IPS-18c (cell line): ENCODE data around the gene GRK5.

Experiments used
- H3K4me3 ChIP-seq: 2 replicates; pipeline ENCODE4 v1.7.0; 2013; ENCODE audit warnings: low read depth, mild to moderate bottlenecking, low read length, moderate library complexity; ENCODE audit not compliant: insufficient read depth
- H3K9me3 ChIP-seq: one replicate; pipeline ENCODE4 v1.6.1; 2013; ENCODE audit warnings: mild to moderate bottlenecking, low read length, moderate library complexity; ENCODE audit not compliant: control insufficient read depth, insufficient read depth

The GRK5 gene

DNA sequence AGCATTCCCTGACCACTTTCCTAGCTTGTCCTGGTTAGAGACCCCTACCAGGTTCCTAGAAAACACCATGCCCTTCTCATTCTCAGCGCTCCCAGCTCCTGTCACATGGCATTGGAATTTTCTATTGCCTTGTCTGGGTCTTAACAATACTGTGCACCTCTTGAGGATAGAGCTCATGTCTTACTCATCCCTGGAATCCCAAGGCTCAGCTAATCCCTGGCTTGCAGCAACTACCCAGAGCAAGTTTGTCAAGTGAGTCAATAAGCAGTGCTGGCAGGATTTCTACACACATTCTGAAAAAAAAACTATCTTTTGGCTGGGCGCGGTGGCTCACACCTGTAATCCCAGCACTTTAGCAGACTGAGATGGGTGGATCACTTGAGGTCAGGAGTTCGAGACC, 17.0 kb upstream of the GRK5 start:
- no peak overlapping the region for H3K4me3 ChIP-seq
- H3K9me3 ChIP-seq = no peaks in the 10 kb centered on the region

DNA sequence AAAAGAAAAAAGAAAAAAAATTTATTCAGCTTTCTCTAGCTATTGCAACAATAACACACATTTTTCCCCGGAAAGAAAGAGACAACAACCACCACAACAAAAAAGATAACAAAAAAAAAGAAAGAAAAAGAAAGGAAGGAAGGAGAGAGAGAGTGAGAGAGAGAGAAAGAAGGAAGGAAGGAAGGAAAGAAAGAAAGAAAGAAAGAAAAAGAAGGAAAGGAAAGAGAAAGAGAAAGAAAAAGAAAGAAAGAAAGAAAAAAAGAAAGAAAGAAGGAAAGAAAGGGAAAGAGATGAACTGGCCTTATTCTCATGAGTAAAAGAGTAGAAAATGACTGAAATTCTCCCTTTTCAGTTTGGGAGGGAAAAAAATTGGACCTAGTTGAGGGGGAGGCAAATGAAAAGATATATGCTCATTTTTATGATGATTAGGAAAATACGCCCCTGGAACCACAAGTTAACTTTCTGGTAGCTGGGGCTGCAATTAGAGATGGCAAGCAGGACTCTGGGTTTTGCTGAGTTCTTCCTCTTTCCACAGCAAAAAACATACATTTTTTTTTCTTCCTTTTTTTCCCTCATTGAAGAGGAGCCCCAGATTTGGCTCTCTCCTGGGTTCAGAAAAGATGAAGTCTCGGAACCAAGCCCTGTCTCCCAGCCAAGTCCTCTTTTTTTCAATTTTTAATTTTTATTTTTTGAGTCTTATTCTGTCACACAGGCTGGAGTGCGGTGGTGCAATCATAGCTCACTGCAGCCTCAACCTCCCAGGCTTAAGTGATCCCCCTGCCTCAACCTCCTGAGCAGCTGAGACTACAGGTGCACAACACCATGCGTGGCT, 16.2 kb upstream of the GRK5 start:
- H3K4me3 ChIP-seq = no peak overlapping the region
- H3K9me3 ChIP-seq = no peaks in the 10 kb centered on the region

DNA sequence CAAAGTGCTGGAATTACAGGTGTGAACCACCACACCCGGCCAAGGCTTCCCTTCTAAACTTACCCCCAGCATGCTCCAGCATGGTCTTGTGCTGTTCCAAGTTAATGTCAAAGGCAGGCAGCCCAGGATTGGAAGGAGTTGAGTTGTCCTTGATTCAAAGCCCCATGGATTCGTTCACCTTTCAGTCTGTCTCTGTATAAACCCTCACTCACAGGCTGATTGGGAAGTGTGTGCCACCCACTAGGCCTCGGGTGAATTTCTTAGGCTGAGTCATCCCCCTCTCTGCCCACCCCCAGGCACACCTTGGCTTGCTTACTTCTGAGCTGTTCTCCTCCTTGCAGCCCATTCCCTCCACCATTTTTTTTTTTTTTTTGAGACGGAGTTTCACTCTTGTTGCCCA, 15.5 kb upstream of the GRK5 start:
- no peaks in the 10 kb centered on the region for H3K9me3 ChIP-seq

DNA sequence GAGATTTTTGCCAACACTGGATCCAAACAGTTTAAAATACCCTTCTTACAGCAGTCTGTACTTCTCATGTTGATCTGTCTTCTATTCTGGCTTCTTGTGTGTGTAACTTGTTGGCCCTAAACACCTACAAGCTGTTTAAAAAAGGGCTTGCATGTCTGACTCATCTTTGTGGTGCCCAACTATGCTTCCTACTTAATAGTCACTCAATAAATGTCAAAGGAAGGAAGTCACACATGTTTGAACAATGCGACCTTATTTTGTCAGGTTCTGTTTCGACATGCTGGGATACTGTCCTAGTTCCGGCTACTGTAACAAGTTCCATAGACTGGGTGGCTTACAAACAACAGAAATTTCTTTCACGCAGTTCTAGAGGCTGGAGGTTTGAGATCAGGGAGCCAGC, 9.4 kb upstream of the GRK5 start:
- Histone ChIP-seq H3K9me3 (no peaks in the 10 kb centered on the region), H3K4me3 (no peak overlapping the region)

More for the DNA sequence above, 15.5 kb upstream of the GRK5 start:
- H3K4me3 ChIP-seq = no peak overlapping the region

DNA sequence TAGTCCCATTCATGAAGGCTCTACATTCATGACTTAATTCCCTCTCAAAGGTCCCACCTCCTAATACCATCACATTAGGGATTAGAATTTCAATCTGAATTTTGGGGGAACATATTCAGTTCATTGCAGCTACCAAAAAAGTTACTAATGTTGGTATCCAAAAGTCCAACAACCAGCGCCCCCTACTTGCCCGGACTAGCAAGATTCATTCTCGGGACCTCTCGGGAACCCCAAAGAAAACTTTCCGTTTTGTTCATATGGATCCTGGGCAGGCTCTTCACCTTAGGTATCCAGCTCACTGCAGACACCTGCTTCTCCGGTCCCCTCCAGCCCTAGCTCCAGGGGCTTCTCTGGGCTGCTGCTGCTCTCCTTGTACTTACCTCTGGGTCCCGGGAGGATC, 8.9 kb upstream of the GRK5 start:
- no peak overlapping the region for H3K4me3 ChIP-seq
- H3K9me3 ChIP-seq = no peaks in the 10 kb centered on the region

DNA sequence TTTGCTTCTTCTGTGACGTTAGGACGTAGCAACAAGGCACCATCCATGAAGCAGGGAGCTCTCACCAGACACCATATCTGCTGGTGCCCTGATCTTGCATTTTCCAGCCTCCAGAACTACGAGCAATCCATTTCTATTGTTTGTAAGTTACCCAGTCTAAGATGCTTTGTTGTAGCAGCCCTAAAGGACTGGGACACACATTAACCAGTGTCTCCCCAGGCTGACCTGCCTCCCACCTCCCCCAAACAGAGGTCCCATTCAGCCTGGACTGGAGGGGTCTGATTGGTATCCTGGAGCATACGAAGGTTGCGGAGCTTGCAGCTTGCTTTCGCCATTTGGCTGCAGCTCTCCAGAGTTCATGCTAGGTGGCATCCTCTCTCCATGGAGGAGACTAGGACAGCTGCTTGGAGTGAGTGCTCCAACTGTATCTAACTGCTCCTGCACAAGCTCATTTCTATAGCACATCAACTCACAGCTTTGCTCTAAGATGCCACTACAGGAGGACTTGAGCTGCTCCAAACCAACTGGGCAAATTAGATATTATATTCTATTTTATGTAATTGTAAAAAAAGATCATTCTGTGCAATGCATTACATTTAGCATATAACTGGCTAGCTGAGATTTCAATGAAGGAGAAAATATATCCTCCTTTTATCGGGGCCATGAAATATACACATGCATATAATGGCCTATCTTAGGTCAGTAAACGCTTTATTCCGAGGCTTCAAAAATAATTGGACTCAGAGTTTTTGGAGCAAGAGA, 8.0 kb upstream of the GRK5 start:
- no peaks in the 10 kb centered on the region for H3K9me3 ChIP-seq

DNA sequence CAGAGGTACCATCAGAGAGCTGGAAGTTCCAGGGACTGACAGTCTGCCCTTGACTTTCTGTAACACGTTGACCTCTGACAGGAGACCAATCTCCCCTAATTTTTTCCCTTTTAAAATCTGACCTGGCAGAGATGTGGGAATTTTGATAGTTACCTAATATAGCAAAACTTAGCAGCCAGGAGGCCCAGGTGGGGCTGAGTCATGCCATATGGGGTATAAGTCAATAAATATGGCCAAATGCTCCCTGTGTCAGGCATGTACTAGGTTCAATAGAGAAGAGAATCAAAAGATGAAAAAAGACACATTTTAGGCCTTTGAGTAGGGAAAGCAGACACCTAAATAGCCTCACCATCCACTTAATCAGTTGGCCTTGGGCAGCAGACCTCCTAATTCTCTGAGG, 6.1 kb upstream of the GRK5 start:
- no peaks in the 10 kb centered on the region for H3K9me3 ChIP-seq
- no peak overlapping the region for H3K4me3 ChIP-seq

More for the DNA sequence above, 8.0 kb upstream of the GRK5 start:
- H3K4me3 ChIP-seq = no peak overlapping the region

DNA sequence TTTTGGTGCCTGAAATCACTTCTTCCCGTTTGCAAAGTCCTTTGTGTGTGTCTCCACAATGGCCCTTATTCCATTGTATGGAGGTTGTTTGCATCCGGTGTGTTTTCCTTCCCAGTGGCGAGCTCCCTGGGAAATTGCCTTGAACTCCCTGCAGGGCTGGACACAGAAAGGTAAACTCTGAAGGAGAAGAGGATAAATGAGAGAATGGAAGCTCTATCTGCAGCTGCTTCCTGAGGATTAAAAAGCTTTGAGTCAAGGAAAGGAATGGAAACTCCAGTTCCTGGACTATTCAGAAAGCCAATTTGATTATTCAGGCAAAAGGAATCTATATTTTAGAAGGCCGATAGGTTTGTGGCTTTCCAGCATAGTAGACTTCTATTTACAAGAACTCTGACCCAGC, 4.4 kb upstream of the GRK5 start:
- Histone ChIP-seq H3K9me3 (no peaks in the 10 kb centered on the region), H3K4me3 (no peak overlapping the region)

DNA sequence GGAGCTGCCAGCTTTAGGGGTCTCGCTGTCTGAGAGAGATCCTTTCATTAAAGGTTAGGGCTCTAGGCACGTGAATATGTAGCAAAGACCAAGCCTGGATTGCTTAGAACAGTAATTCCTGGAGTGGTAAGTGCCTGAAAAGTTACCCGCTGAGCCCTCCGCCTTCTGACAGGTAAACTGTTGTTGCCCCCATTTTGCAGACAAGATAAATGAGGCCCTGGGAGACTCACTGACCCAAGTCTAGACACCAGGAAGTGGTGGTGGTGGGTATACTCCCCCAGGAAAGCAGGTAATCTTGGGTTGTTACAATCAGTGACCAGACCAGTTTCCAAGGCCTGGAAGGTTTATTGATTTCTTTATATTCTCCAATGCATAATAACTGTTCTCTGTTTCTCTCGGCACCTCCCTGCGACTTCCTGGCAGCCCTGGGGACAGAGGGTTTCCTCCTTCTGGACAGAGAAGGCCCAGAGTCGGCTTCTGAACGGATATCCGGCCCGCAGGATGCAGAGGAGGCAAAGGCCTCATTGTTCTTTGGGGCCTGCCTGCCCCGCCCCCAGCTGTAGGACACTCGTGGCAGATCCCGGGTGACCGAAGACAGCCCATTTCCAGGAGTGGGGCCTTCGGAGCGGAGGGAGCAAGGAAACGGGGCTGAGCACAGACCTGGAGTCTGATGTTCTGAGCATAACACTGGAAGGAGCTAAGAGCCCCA, 1.3 kb upstream of the GRK5 start:
- no peaks in the 10 kb centered on the region for H3K9me3 ChIP-seq
- peak overlapping the region; percentile 70; the same call in 1 of the 2 replicates for H3K4me3 ChIP-seq

DNA sequence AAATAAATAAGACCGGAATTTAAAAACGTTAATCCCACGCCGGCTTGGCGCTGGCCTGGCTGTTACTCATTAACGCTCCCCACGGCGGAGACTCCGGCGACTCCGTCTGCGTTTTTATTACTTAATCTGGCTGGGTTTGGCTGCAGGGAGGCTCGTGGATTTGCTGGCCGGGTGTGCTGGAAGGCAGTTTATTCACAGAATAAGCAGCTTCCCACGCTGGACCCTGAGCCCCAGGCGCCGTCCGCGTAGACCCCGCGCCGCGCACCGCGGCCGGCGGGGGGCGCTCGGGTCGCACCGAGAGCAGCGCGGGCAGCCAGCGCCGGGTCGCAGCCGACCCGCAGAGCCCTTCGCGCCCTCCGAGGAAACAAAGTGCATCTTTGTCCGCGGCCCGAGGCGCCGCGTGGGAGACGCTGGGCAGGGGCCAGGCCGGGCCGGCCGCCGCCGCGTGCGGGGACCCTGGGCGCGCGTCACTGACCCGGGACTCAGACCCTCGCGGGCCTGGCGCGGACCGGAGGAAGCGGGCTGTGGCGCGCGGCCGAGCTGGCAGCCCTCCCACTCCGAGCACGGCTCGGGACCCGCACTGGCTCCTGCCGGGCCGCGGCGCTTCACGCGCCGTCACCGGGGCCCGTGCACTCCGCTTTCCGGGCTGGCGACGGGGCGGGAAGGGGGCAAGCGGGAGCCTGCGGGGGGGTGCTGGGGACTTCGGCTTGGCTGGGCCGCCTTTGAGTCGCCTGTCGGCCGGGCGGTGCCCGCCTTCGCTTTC, 587 bp upstream of the GRK5 start:
- Histone ChIP-seq H3K9me3 (no peaks in the 10 kb centered on the region), H3K4me3 (peak overlapping the region; percentile 70)

DNA sequence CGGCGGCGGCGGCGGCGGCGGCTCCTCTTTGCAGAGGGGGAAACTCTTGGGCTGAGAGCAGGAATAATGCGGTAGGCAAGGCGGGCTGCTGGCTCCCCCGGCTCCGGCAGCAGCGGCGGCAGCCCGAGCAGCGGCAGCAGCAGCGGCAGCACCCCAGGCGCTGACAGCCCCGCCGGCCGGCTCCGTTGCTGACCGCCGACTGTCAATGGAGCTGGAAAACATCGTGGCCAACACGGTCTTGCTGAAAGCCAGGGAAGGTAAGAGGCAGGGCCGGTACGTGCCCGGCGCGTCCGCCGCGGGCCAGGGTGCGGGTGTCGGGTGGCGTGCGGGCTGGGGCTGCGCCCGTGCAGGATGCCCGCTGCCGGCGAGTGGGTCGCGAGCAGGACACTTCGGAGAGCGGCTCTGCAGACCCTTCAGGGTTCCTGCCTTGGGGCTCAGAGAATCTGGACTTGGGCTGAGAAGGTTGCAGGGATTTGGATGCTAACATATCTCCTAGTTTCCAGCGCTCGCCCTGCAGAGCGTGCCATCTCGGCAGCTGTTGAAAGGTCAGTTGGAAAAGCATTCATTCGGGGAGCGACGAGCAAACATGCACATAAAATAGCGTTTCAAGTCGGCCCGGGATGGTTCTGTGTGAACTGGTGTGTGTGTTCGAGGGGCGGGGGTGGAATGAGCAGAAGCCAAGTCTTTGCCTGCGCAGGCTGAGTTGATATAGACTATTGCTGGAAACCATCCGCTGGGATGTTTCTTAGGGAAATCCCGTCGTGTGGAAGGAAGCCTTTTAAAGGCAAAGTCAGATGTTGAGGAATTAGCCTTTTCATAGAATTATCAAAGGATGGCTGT, 562 bp downstream of the GRK5 start:
- Histone ChIP-seq H3K9me3 (no peaks in the 10 kb centered on the region), H3K4me3 (peak overlapping the region; percentile 61)

DNA sequence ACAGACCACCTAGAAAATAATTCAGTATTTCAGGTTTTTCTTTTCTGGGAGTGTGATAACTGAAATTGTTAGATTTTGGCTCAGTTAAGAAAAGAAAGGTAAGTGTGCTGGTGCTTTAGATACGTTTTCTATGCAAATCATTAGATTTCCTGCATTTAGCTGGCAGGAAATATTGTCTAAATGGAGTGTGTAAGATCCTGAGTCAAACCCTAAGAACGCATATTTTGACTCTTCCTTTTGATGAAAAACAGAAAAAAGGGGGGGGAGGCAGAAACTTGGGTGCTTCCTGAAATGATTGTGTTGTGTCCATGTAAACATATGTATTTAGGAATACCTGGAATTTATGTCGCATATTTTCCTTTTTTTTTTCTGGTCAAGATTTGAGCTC, 1.2 kb downstream of the GRK5 start:
- H3K9me3 ChIP-seq = no peaks in the 10 kb centered on the region
- no peak overlapping the region for H3K4me3 ChIP-seq

DNA sequence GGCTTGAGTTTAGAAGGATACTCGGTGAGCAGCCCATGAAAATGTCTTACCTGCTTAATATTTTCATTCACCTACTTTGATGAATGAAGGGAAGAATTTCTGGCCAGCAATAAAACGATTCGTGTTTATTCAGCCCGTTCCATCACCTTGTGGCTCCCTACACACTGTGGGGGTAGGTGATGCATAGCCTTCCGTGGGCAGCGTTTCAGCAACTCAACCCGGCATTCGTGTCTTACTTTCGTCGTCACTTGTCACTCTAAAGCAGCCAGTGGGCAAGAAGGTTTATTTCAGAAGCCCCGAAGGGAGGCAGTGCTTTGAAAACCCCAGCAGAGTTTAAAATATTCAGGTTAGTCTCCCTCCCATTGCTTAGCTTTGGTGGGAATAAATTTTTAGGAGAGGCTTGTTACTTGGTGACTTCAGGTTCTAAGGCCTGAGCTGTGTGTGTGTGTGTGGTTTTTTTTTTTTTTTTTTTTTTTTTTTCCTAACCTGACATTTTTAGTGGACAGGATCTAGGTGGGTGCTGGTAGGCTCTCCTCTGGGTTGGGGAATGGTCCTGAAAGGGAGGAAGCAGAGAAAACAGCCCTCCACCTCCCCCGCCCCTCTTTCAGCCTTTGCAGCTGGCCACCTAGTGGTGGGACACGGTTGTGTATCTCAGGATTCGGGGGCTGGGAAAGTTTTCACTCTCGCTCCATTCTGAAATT, 1.8 kb downstream of the GRK5 start:
- H3K4me3 ChIP-seq = 0 out of 2 replicates have a peak overlapping the region, but pooled peaks have one; percentile 15
- H3K9me3 ChIP-seq = no peaks in the 10 kb centered on the region

DNA sequence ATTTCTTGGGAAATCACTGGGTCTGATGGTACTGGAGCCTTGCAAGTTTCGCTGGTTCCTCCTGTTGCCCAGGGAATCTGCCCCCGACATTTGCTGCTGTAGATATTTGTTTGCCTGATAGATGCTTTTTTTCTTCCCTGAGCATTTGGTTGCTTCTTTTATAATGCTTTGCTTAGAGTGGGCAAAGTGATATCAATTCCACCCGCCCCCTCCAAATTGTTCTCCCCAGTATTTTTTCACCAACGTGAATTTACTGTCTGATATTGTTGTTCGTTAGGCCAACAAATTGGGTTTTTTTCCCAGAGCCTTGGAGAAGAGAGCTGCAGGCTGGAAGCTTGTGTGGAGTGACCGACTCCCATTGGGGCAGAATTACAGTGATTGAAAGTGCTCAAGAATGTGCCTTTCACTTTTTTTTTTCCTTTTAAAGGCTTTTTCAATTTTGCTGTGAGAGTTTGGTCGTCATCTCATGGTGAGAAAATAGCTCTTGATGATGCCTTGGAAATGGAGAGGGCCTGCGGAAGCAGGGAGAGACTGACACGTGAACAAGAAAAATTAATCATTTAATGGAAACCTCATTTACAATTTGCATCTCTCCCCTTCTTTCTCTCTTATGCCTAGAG, 2.5 kb downstream of the GRK5 start:
- no peak overlapping the region for H3K4me3 ChIP-seq
- H3K9me3 ChIP-seq = no peaks in the 10 kb centered on the region

DNA sequence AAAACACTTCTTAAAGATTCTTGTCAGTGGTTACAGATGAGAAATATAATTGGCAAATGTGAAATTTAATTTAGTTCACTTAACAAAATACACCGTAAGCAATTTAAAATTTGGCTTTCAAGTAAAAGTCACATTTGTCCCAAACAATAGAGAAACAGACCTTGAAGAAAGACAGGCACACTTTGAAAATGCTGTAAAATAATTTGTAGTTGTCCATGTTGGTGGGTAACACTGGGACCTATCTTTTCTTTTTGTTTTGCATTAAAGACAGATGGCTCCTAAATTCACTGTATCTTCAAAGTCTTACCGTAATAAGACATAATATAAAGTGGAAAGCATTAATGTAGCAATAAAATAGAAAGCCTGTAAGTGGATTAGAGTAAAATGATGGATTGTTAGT, 3.3 kb downstream of the GRK5 start:
- Histone ChIP-seq H3K9me3 (no peaks in the 10 kb centered on the region), H3K4me3 (no peak overlapping the region)
